ENCODE measurements around the gene CDKN1B.

DNA sequence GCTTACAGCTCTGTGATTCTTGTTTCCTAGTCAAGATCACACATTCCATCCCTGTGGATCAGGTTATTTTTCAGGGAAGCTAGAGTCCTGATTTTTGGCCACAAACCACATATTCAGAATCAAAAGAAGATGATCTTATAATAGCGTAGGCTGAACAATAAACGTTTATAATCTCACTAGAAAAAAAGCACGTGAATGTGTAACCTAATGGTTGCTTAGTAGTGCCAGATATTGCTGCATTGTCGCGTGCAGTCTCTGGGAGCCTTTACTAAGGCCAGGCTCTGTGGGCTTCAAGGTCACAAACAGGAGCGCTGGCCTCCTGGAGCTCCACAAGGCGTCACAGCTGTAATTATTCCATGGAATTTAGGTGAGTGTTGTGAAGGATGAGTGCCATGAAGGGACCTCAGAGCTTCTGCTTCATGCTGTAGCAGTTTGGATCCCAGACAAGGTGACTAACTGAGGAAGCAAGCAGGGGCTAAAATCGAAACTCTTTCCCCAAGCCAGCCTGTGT is 17.4 kb downstream of the CDKN1B start:
- TF ChIP-seq, protein P1, sequence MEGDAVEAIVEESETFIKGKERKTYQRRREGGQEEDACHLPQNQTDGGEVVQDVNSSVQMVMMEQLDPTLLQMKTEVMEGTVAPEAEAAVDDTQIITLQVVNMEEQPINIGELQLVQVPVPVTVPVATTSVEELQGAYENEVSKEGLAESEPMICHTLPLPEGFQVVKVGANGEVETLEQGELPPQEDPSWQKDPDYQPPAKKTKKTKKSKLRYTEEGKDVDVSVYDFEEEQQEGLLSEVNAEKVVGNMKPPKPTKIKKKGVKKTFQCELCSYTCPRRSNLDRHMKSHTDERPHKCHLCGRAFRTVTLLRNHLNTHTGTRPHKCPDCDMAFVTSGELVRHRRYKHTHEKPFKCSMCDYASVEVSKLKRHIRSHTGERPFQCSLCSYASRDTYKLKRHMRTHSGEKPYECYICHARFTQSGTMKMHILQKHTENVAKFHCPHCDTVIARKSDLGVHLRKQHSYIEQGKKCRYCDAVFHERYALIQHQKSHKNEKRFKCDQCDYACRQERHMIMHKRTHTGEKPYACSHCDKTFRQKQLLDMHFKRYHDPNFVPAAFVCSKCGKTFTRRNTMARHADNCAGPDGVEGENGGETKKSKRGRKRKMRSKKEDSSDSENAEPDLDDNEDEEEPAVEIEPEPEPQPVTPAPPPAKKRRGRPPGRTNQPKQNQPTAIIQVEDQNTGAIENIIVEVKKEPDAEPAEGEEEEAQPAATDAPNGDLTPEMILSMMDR (IDR thresholded peaks at IDR 0.05): no peak
- no peak for TF ChIP-seq EZH2phosphoT487 (IDR thresholded peaks at IDR 0.05)
